ENCODE measurements around the gene TNNI2. TPM values are rescaled to one million over a fixed set of nuclear protein-coding genes. Genes with fewer than 3 reads are reported as not detected.

The TNNI2 gene
- total RNA-seq, 1 experiment from 2014 or later: 7.8 TPM

DNA sequence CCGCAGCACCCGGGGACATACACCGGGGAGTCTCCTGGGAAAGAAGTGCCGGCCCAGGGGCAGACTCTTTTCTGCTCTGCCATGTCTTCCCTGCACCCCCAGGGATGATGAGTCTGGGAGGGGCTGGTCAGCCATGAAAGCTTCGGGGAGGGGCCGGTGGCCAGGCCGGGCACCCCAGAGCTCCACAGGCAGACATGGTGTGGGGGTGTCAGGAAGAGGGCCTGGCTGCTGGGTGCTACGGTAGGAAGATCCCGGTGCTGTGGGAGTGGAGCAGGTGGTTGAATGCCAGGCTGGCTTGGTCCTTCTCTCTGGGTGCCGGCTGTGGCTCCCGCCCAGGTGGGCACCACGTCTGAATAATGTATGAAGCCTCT lies 31.5 kb downstream of the TNNI2 start:
- Histone ChIP-seq H3K27me3 (ENCODE audit: insufficient read depth, low read depth) (0 out of 2 replicates have a peak, but pooled peaks cover 11% of the 10 kb centered on the region), H3K79me2 (ENCODE audit: low read depth) (no peaks in the 10 kb centered on the region), H3K36me3 (ENCODE audit: low read depth) (no peaks in the 10 kb centered on the region), H3K4me1 (replicated peaks; ENCODE audit: insufficient read depth) (no peaks in the 10 kb centered on the region), H3K27ac (no peak overlapping the region), H3K4me2 (no peak overlapping the region), H3F3A (ENCODE audit: insufficient read depth, low read depth) (no peaks in the 10 kb centered on the region), H2AFZ (no peak overlapping the region), H3K9me2 (ENCODE audit: insufficient read depth) (no peaks in the 10 kb centered on the region), H3K4me3 (no peak overlapping the region), H3K9me3 (ENCODE audit: insufficient read depth, low read depth) (no peaks in the 10 kb centered on the region), H4K20me1 (ENCODE audit: insufficient read depth) (no peaks in the 10 kb centered on the region)
- POLR2A ChIA-PET (ENCODE audit: unreplicated experiment): no interaction called here
- no TSS peak for BruUV-seq (replicated peaks)
- DNase-seq: no peak
- CTCF ChIA-PET: no interaction called here
- intact Hi-C loops (cut with micrococcal nuclease; ENCODE audit: unreplicated experiment): no loop called here
- no peak for TF ChIP-seq CTCF (conservative IDR thresholded peaks at IDR 0.05)
- TF ChIP-seq EZH2 (IDR thresholded peaks at IDR 0.05; ENCODE audit: low read depth): no peak

DNA sequence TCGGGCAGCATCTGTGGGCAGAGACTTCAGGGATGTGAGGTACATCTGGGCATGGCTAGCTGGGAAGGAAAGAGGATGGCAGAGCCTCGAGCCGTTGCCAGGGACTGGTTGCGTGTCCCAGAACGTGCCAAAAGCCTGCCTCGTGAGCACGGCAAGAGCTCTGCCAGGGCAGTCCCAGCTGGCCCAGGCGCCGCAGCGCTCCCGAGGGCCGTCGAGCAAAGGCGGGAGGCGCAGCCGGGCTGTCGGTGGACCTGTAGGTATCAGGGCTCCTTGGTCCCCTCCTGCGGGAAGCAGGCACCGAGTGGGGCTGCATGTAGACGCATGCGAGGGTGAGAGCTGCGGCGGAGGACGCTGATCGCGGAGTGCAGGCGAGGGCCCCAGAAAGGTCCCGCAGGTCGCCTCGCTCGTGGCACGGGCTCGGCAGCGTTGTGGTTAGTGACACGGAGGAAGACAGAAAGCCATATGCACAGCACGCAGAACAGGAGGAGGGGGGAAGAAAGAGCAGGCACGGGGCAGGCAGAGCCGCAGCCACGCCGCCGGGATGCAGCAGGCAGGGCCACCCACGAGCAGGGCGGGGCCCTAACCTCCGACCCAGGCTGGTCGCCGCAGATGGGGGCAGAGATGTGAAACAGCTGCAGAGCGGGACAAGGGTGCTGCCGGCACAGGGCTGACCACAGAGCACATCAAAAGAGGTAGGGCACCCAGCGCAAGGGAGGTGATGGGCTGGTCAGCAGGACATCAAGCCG lies 32.1 kb downstream of the TNNI2 start:
- ChIA-PET CTCF (no interaction called here), POLR2A (ENCODE audit: unreplicated experiment) (no interaction called here)
- Histone ChIP-seq H3K9me2 (ENCODE audit: insufficient read depth) (no peaks in the 10 kb centered on the region), H3K79me2 (ENCODE audit: low read depth) (no peaks in the 10 kb centered on the region), H3K27me3 (ENCODE audit: insufficient read depth, low read depth) (0 out of 2 replicates have a peak, but pooled peaks cover 11% of the 10 kb centered on the region), H3K4me2 (no peak overlapping the region), H3K36me3 (ENCODE audit: low read depth) (no peaks in the 10 kb centered on the region), H2AFZ (no peak overlapping the region), H3K9me3 (ENCODE audit: insufficient read depth, low read depth) (no peaks in the 10 kb centered on the region), H3K27ac (no peak overlapping the region), H3F3A (ENCODE audit: insufficient read depth, low read depth) (no peaks in the 10 kb centered on the region), H3K4me1 (replicated peaks; ENCODE audit: insufficient read depth) (no peaks in the 10 kb centered on the region), H3K4me3 (no peak overlapping the region), H4K20me1 (ENCODE audit: insufficient read depth) (no peaks in the 10 kb centered on the region)
- intact Hi-C loops (cut with micrococcal nuclease; ENCODE audit: unreplicated experiment): no loop called here
- TF ChIP-seq CTCF (conservative IDR thresholded peaks at IDR 0.05) (no peak), EZH2 (IDR thresholded peaks at IDR 0.05; ENCODE audit: low read depth) (no peak)
- DNase-seq: no peak
- no TSS peak for BruUV-seq (replicated peaks)

DNA sequence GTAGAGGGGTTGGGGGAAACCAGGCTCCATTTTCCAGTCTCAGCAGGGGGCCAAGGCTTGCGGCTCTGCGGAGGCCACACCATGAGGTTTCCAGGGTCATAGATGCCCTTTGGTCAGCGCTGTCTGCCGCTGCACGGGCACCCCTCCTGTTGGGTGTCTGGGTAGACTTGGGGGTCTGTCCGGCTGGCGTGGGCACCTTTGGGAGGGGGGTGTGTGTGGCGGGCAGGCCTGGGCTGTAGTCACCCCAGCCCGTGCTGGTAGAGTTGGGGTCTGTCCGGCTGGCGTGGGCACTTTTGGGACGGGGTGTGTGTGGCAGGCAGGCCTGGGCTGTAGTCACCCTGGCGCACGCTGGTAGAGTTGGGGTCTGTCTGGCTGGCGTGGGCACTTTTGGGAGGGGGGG lies 32.8 kb downstream of the TNNI2 start:
- Histone ChIP-seq H3K4me3 (no peak overlapping the region), H3K4me2 (no peak overlapping the region), H4K20me1 (ENCODE audit: insufficient read depth) (no peaks in the 10 kb centered on the region), H3K9me3 (ENCODE audit: insufficient read depth, low read depth) (no peaks in the 10 kb centered on the region), H3F3A (ENCODE audit: insufficient read depth, low read depth) (no peaks in the 10 kb centered on the region), H3K9me2 (ENCODE audit: insufficient read depth) (no peaks in the 10 kb centered on the region), H3K27me3 (ENCODE audit: insufficient read depth, low read depth) (0 out of 2 replicates have a peak, but pooled peaks cover 11% of the 10 kb centered on the region), H2AFZ (no peak overlapping the region), H3K79me2 (ENCODE audit: low read depth) (no peaks in the 10 kb centered on the region), H3K36me3 (ENCODE audit: low read depth) (no peaks in the 10 kb centered on the region), H3K27ac (no peak overlapping the region), H3K4me1 (replicated peaks; ENCODE audit: insufficient read depth) (no peaks in the 10 kb centered on the region)
- no peak for DNase-seq
- TF ChIP-seq EZH2 (IDR thresholded peaks at IDR 0.05; ENCODE audit: low read depth): no peak
- no peak for TF ChIP-seq CTCF (conservative IDR thresholded peaks at IDR 0.05)
- intact Hi-C loops (cut with micrococcal nuclease; ENCODE audit: unreplicated experiment): no loop called here
- BruUV-seq (replicated peaks): no TSS peak
- CTCF ChIA-PET: no interaction called here
- POLR2A ChIA-PET (ENCODE audit: unreplicated experiment): no interaction called here

Data from PC-9 (cell line).